ENCODE measurements around the gene VSX1.

DNA sequence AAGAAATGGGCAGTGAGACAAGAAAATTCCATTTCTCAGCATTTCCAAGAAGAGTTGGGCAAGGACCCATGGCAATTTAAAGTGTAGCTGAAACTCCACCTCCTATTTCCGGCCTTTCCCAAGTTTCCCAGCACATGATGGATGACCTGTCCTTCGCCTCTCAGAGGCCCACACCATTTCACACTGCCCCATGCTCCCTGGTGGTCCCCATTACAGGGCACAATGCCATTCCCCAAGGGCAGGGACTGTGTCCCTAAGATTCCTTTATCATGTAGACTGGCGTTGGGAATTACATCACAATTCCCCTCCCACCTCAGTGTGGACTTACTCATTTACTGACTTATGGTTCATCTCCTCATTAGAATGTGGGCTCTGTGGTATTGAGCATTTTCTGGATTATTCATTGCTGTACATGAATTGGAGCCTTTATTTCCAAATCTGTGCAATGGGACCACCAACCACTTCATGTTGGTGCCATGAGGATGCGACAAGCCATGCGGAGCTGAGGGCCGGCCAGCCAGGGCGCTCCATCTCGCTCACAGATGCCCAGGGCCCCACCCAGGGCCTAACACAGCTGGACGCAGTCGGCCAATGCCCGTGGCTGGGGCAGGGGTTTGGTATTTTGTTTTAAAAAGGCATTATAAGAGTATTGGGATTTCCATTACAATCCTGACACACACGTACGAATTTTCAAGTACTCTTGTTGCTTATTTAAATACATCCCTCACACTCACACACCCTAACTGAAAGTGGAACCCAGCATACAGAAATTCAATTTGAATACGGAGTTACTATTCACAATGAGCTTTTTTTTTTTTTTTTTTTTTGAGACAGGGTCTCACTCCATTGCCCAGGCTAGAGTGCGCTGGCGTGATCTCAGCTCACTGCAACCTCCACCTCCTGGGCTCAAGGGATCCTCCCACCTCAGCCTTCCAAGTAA, 29.4 kb downstream of the VSX1 start:
- TF ChIP-seq, protein P1, sequence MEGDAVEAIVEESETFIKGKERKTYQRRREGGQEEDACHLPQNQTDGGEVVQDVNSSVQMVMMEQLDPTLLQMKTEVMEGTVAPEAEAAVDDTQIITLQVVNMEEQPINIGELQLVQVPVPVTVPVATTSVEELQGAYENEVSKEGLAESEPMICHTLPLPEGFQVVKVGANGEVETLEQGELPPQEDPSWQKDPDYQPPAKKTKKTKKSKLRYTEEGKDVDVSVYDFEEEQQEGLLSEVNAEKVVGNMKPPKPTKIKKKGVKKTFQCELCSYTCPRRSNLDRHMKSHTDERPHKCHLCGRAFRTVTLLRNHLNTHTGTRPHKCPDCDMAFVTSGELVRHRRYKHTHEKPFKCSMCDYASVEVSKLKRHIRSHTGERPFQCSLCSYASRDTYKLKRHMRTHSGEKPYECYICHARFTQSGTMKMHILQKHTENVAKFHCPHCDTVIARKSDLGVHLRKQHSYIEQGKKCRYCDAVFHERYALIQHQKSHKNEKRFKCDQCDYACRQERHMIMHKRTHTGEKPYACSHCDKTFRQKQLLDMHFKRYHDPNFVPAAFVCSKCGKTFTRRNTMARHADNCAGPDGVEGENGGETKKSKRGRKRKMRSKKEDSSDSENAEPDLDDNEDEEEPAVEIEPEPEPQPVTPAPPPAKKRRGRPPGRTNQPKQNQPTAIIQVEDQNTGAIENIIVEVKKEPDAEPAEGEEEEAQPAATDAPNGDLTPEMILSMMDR (IDR thresholded peaks at IDR 0.05; ENCODE audit: low read length) = no peak
- TF ChIP-seq EZH2 (IDR thresholded peaks at IDR 0.05; ENCODE audit: borderline replicate concordance, low read length) = no peak

All from OCI-LY1 (cell line).